Measurements from ENCODE around the gene FOXO1.

Gene FOXO1

GRCh38 chr13:40564342-40565001 lies 102.0 kb downstream of the FOXO1 start:
- peaks cover 82% of the 10 kb centered on the region for H3K4me1 ChIP-seq (ENCODE audit: control insufficient read depth, low read length)
- H3K4me3 ChIP-seq (ENCODE audit: low read length) = peak overlapping the region; percentile 34
- peak overlapping the region; percentile 49 for H3K4me2 ChIP-seq (ENCODE audit: low read length)
- peaks cover 99% of the 10 kb centered on the region for H3K79me2 ChIP-seq (ENCODE audit: control insufficient read depth, low read length)
- peaks cover 3% of the 10 kb centered on the region; the same call in 1 of the 2 replicates for H3F3A ChIP-seq (ENCODE audit: control insufficient read depth, insufficient read depth)
- TF ChIP-seq EZH2phosphoT487 (IDR thresholded peaks at IDR 0.05; ENCODE audit: borderline replicate concordance, low read length) (no peak), CTCF (IDR thresholded peaks at IDR 0.05; ENCODE audit: low read depth, low read length, poor library complexity, severe bottlenecking) (peak; percentile 39)
- H4K20me1 ChIP-seq (ENCODE audit: control insufficient read depth, insufficient read depth, low read depth, low read length) = peaks cover 38% of the 10 kb centered on the region
- H3K9me2 ChIP-seq (replicated peaks; ENCODE audit: control insufficient read depth, low read length) = no peaks in the 10 kb centered on the region
- H3K9me3 ChIP-seq (ENCODE audit: control insufficient read depth, insufficient read depth, low read length) = no peaks in the 10 kb centered on the region
- peak overlapping the region; percentile 17 for H3K27ac ChIP-seq (ENCODE audit: low read depth, low read length)
- no peaks in the 10 kb centered on the region for H3K27me3 ChIP-seq (ENCODE audit: control insufficient read depth, low read length)
- peaks cover 47% of the 10 kb centered on the region for H3K36me3 ChIP-seq (ENCODE audit: control insufficient read depth, low read length)

GRCh38 chr13:40563350-40564125 lies 102.9 kb downstream of the FOXO1 start:
- Histone ChIP-seq H3K4me2 (ENCODE audit: low read length) (no peak overlapping the region), H3K4me1 (ENCODE audit: control insufficient read depth, low read length) (peaks cover 80% of the 10 kb centered on the region), H3K36me3 (ENCODE audit: control insufficient read depth, low read length) (peaks cover 49% of the 10 kb centered on the region), H3K79me2 (ENCODE audit: control insufficient read depth, low read length) (peaks cover 99% of the 10 kb centered on the region), H3K4me3 (ENCODE audit: low read length) (no peak overlapping the region), H3K27ac (ENCODE audit: low read depth, low read length) (0 out of 2 replicates have a peak overlapping the region, but pooled peaks have one; percentile 2), H4K20me1 (ENCODE audit: control insufficient read depth, insufficient read depth, low read depth, low read length) (peaks cover 32% of the 10 kb centered on the region), H3F3A (ENCODE audit: control insufficient read depth, insufficient read depth) (no peaks in the 10 kb centered on the region), H3K9me3 (ENCODE audit: control insufficient read depth, insufficient read depth, low read length) (no peaks in the 10 kb centered on the region), H3K27me3 (ENCODE audit: control insufficient read depth, low read length) (no peaks in the 10 kb centered on the region), H3K9me2 (replicated peaks; ENCODE audit: control insufficient read depth, low read length) (no peaks in the 10 kb centered on the region)
- no peak for TF ChIP-seq EZH2phosphoT487 (IDR thresholded peaks at IDR 0.05; ENCODE audit: borderline replicate concordance, low read length)
- TF ChIP-seq CTCF (IDR thresholded peaks at IDR 0.05; ENCODE audit: low read depth, low read length, poor library complexity, severe bottlenecking) = no peak

- TF ChIP-seq CTCF (IDR thresholded peaks at IDR 0.05; ENCODE audit: low read depth, low read length, poor library complexity, severe bottlenecking) (no peak), EZH2phosphoT487 (IDR thresholded peaks at IDR 0.05; ENCODE audit: borderline replicate concordance, low read length) (no peak)
- H3K4me3 ChIP-seq (ENCODE audit: low read length) = no peak overlapping the region
- H3K9me2 ChIP-seq (replicated peaks; ENCODE audit: control insufficient read depth, low read length) = no peaks in the 10 kb centered on the region
- H4K20me1 ChIP-seq (ENCODE audit: control insufficient read depth, insufficient read depth, low read depth, low read length) = peaks cover 31% of the 10 kb centered on the region
- peaks cover 49% of the 10 kb centered on the region for H3K36me3 ChIP-seq (ENCODE audit: control insufficient read depth, low read length)
- no peaks in the 10 kb centered on the region for H3K9me3 ChIP-seq (ENCODE audit: control insufficient read depth, insufficient read depth, low read length)
- no peak overlapping the region for H3K4me2 ChIP-seq (ENCODE audit: low read length)
- peaks cover 99% of the 10 kb centered on the region for H3K79me2 ChIP-seq (ENCODE audit: control insufficient read depth, low read length)
- H3F3A ChIP-seq (ENCODE audit: control insufficient read depth, insufficient read depth) = no peaks in the 10 kb centered on the region
- H3K4me1 ChIP-seq (ENCODE audit: control insufficient read depth, low read length) = peaks cover 80% of the 10 kb centered on the region
- H3K27me3 ChIP-seq (ENCODE audit: control insufficient read depth, low read length) = no peaks in the 10 kb centered on the region
- H3K27ac ChIP-seq (ENCODE audit: low read depth, low read length) = no peak overlapping the region
These were observed 103.5 kb downstream of the FOXO1 start for GRCh38 chr13:40562975-40563349.
